ENCODE measurements around the gene MTMR11.
"Not testable (repeated sequence)": the region's sequence is repeated elsewhere in the genome, so short reads cannot be mapped to it uniquely, and the experiment has no call there.

Gene MTMR11

DNA sequence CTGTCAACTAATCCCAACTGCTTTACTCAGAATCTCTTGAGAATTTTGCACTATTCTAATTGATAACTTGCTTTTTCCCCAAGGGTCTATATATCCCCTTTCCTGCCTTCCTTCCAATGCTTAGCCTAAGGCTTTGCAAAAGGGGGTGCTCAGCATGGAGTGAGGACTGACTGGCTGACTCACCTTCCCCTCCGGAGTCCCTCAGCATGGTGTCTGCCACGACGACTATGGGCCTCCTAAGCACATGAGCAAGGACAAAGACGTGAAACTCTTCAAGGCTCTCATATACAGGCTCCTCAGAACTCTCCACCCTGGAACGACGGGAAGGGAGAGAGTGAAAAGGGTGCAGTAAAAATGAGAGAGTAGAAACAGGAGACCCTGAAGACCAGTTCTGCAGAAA is 13.2 kb upstream of the MTMR11 start:
- no peak for DNase-seq (ENCODE audit: low read depth in 2 of 2)
- TF ChIP-seq, protein P1, sequence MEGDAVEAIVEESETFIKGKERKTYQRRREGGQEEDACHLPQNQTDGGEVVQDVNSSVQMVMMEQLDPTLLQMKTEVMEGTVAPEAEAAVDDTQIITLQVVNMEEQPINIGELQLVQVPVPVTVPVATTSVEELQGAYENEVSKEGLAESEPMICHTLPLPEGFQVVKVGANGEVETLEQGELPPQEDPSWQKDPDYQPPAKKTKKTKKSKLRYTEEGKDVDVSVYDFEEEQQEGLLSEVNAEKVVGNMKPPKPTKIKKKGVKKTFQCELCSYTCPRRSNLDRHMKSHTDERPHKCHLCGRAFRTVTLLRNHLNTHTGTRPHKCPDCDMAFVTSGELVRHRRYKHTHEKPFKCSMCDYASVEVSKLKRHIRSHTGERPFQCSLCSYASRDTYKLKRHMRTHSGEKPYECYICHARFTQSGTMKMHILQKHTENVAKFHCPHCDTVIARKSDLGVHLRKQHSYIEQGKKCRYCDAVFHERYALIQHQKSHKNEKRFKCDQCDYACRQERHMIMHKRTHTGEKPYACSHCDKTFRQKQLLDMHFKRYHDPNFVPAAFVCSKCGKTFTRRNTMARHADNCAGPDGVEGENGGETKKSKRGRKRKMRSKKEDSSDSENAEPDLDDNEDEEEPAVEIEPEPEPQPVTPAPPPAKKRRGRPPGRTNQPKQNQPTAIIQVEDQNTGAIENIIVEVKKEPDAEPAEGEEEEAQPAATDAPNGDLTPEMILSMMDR (IDR thresholded peaks at IDR 0.05; ENCODE audit: low read depth, low read length): no peak
- H3K4me3 ChIP-seq (replicated peaks in 1 of 2; ENCODE audit: low read depth in 2 of 2, low read length in 2 of 2): no peak overlapping the region

DNA sequence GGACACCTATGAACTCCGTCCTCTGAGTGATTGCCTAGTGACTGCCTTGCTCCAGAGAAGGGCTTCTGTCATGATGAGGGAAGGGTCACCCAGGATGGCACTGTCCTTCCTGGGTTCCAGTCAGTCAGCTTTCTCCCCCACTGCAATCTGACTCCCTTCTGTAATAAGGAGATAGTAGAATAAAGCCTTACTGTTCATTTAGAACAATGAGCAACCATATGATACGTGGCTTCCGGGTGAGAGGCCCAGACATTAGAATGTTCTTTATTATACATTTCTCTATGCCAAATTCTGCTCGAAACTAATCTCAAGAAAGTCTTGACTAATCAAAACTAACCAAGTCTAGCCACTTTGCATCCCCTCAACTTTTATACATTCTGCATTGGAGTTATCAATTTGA is 8.5 kb upstream of the MTMR11 start:
- H3K4me3 ChIP-seq (replicated peaks in 1 of 2; ENCODE audit: low read depth in 2 of 2, low read length in 2 of 2): no peak overlapping the region
- TF ChIP-seq, protein P1 (IDR thresholded peaks at IDR 0.05; ENCODE audit: low read depth, low read length): no peak
- no peak for DNase-seq (ENCODE audit: low read depth in 2 of 2)

DNA sequence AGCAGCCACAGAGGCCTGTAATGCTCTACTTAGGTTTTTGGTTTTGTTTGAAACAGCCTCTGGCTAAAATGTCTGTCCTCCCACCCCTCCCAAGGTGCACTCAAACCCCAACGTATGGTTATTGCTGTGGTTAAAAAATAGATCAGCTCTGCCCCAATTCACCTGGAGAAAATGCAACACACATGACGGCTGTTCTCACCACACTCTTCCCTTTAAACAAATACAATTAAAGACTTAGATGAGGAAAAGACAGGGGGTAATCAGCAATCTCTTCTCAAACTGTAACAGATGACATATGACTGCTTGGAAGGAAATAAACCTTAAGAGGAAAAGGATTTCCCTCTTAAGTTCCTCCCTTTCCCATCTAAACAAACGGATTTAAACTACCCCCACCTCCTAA is 6.2 kb upstream of the MTMR11 start:
- no peak for DNase-seq (ENCODE audit: low read depth in 2 of 2)
- TF ChIP-seq, protein P1 (IDR thresholded peaks at IDR 0.05; ENCODE audit: low read depth, low read length): no peak
- no peak overlapping the region for H3K4me3 ChIP-seq (replicated peaks in 1 of 2; ENCODE audit: low read depth in 2 of 2, low read length in 2 of 2)

DNA sequence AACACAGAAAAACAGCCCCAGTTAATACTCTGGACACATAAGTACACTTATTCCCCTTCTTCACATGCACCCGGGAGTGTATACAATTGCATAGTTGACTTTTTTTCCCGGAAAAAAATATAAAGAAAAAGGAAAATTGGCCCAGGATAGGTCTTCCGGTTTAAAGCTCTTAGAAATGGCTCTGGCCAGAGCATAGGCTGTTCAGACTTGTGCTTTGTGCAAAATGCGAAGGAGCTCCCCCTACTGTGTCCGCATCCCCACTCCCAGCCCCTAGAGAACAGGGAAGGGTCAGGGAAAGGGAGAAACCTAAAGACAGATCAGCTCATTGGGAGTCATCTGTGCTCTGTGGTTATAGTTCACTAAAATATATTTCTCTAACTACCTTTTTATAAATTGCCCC is 5.5 kb upstream of the MTMR11 start:
- DNase-seq (ENCODE audit: low read depth in 2 of 2): peak; percentile 51 to 64

DNA sequence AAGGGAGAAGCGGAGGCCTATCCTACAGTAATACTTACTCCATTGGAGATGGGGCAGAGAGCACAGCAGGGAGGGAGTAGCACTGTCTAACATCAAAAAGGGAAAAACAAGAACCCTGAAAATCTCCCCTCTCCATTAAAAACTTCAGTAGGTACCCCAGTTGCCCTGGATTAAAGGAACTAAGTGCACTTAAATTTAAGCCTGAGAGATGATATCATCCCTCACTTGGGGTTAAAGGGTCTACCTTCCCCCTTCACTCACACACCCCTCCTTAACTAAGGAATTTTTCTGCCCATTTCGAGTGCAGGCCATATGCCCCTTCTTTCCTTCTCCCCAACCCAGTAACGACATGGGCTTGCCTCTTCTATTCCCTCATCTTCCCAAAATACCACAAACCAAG is 3.7 kb upstream of the MTMR11 start:
- TF ChIP-seq, protein P1 (IDR thresholded peaks at IDR 0.05; ENCODE audit: low read depth, low read length): no peak
- H3K4me3 ChIP-seq (replicated peaks in 1 of 2; ENCODE audit: low read depth in 2 of 2, low read length in 2 of 2): no peak overlapping the region
- DNase-seq (ENCODE audit: low read depth in 2 of 2): no peak

More for the DNA sequence above, 5.5 kb upstream of the MTMR11 start:
- H3K4me3 ChIP-seq (replicated peaks in 1 of 2; ENCODE audit: low read depth in 2 of 2, low read length in 2 of 2): no peak overlapping the region
- TF ChIP-seq, protein P1 (IDR thresholded peaks at IDR 0.05; ENCODE audit: low read depth, low read length): peak; percentile 32

DNA sequence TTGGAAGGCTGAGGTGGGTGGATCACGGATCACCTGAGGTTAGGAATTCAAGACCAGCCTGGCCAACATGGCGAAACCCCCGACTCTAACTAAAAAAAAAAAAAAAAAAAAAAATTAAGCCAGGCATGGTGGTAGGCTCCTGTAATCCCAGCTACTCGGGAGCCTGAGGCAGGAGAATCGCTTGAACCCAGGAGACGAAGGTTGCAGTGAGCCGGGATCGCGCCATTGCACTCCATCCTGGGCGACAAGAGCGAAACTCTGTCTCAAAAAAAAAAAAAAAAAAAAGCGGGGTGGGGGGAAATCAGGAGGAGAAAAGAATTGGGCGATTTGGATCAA is 2.0 kb upstream of the MTMR11 start:
- H3K4me3 ChIP-seq (replicated peaks in 1 of 2; ENCODE audit: low read depth in 2 of 2, low read length in 2 of 2): peak overlapping the region in 1 of 2 donors; percentile 34
- DNase-seq (ENCODE audit: low read depth in 2 of 2): not testable (repeated sequence)

DNA sequence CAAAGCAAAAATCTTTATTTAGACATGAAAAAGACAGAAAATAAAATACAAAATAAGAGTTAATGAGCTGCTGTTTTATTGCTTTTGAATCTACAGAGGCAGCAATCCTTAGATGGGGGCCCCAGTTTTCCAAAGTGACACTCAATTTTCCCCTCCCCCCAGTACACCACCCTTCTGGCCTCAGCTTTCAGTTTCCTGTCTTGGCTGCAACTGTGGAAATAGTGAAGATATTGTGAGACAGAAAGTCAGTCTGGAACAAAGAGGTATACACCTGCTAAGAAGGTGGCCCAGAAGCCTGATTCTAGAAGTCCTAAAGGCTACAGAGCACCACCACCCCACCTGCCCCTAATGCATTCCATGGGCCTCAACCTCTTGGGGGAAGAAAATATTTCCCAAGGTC is 1.1 kb upstream of the MTMR11 start:
- TF ChIP-seq, protein P1 (IDR thresholded peaks at IDR 0.05; ENCODE audit: low read depth, low read length): no peak
- H3K4me3 ChIP-seq (replicated peaks in 1 of 2; ENCODE audit: low read depth in 2 of 2, low read length in 2 of 2): no peak overlapping the region
- DNase-seq (ENCODE audit: low read depth in 2 of 2): no peak
